ENCODE data around the gene ABCC3. TPM values are rescaled to one million over a fixed set of nuclear protein-coding genes. Genes with fewer than 3 reads are reported as not detected.

ABCC3 gene
- total RNA-seq, 8 experiments from 2014 or later, result 0.27 to 21.6 (median 0.90) TPM; not detected in 1

GRCh38 chr17:50642722-50643656 lies 8.3 kb downstream of the ABCC3 start:
- 59 to 100% (median 81%) methylated on average over 1 to 4 of the region's 10 CpGs; no CpG with 5 or more reads in 2 of the 10 experiments for WGBS, 10 experiments
- in situ Hi-C loops (cut with MboI; ENCODE audit: low pct_unique_long_range_greater_than_20kb in 2 of 9, low sequenced_read_pairs in 9 of 9, unreplicated experiment in 9 of 9), result no loop called here
- Histone ChIP-seq H3K4me1 (replicated peaks in 1 of 2) (peaks cover 5 to 6% of the 10 kb centered on the region in 2 donors), H3K4me3 (no peak overlapping the region), H3K27ac (no peak overlapping the region)
- ATAC-seq (replicated peaks in 6 of 8), result peak in 1 of 8 experiments; percentile 7

DNA sequence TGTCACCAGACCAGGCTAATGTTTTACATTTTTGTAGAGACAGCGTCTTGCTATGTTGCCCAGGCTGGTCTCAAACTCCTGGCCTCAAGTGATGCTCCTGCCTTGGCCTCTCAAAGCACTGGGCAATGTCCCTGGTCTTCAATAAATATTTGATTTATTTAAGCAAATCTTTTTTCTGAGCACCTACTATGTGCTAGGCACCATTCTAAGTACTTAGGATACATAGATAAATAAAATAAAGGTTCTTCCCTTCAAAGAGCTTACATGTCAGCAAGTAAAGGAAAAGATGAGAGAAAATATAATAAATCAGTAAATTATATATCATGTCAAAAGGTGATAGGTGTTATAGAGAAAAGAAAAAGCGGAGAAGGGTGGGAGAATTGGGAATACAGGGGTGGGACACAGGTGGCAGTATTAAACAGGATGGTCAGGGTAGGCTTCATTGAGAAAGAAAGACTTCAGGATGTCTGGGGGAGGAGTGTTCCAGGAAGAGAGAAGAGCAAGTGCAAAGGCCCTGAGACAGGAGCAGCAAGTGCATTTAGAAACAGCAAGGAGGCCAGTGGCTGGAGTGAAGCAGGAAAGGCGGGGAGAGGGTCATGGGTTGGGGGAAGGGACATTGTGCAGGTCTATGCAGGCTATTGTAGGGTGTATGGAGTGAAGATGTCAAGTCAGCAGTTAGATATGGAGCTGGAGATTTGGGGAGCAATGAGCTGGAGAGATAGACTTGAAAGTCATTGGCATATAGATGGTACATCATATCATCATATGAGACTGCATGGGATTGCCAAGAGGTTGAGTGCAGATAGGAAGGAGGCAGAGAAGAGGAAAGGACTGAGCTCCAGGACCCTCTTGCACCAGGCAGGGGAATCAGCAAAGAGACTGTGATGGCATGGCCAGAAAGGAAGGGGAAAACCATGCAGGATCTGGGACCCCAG lies 11.3 kb downstream of the ABCC3 start:
- 68 to 100% (median 83%) methylated on average over 1 to 3 of the region's 3 CpGs; no CpG with 5 or more reads in 2 of the 10 experiments for WGBS, 10 experiments
- in situ Hi-C loops (cut with MboI; ENCODE audit: low pct_unique_long_range_greater_than_20kb in 2 of 9, low sequenced_read_pairs in 9 of 9, unreplicated experiment in 9 of 9), result no loop called here

GRCh38 chr17:50647187-50647586 lies 12.5 kb downstream of the ABCC3 start:
- no peaks in the 10 kb centered on the region for H3K4me1 ChIP-seq (replicated peaks in 1 of 2)
- no peak overlapping the region for H3K27ac ChIP-seq
- H3K4me3 ChIP-seq, result no peak overlapping the region
- in situ Hi-C loops (cut with MboI; ENCODE audit: low pct_unique_long_range_greater_than_20kb in 2 of 9, low sequenced_read_pairs in 9 of 9, unreplicated experiment in 9 of 9), result no loop called here
- WGBS, 10 experiments, result 20 to 100% (median 64%) methylated on average over 1 to 2 of the region's 2 CpGs; no CpG with 5 or more reads in 4 of the 10 experiments
- ATAC-seq (replicated peaks in 6 of 8), result no peak

More for the DNA sequence above, 11.3 kb downstream of the ABCC3 start:
- Histone ChIP-seq H3K4me3 (no peak overlapping the region), H3K27ac (no peak overlapping the region), H3K4me1 (replicated peaks in 1 of 2) (peaks cover 3 to 4% of the 10 kb centered on the region in 2 donors)
- ATAC-seq (replicated peaks in 6 of 8), result no peak

DNA sequence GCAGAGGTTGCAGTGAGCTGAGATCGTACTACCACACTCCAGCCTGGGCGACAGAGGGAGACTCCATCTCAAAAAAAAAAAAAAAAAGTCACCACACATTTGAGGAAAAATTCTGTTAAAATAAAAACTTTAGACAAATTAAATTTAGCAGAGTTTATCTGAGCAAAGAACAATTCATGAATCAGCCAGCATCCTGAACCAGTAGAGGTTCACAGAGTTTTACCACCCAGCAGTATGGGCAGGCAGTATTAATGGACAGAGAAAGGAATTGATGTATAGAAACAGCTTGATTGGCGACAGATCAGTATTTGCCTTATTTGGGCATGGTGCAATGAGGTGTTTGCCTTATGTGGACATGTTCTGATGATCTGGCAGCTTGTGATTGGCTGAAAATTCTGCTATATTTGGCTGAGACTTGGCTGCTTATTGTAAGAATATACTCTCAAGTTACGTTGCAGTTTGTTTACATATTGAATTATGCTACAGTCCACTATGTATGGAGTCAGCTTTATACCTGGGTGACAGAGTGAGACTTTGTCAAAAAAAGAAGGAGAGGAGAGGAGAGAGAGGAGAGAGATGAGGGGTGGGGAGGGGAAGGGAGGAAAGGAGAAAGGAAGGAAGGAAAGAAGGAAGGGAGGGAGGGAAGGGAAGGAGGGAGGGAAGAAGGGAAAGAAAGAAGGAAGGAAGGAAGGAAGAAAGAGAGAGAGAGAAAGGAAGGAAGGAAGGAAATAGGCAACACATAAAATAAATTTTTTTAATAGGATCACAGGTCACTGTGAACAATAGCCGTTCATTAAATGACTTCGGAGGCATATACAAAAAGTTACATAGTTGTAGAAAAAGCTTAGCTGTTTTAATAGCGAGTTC lies 14.6 kb downstream of the ABCC3 start:
- in situ Hi-C loops (cut with MboI; ENCODE audit: low pct_unique_long_range_greater_than_20kb in 2 of 9, low sequenced_read_pairs in 9 of 9, unreplicated experiment in 9 of 9), result no loop called here
- peak in 1 of 8 experiments; percentile 79 for ATAC-seq (replicated peaks in 6 of 8)
- no peak overlapping the region for H3K27ac ChIP-seq
- 67 to 93% (median 79%) methylated on average over 2 to 7 of the region's 7 CpGs; no CpG with 5 or more reads in 2 of the 10 experiments for WGBS, 10 experiments
- H3K4me3 ChIP-seq, result no peak overlapping the region
- no peaks in the 10 kb centered on the region for H3K4me1 ChIP-seq (replicated peaks in 1 of 2)

DNA sequence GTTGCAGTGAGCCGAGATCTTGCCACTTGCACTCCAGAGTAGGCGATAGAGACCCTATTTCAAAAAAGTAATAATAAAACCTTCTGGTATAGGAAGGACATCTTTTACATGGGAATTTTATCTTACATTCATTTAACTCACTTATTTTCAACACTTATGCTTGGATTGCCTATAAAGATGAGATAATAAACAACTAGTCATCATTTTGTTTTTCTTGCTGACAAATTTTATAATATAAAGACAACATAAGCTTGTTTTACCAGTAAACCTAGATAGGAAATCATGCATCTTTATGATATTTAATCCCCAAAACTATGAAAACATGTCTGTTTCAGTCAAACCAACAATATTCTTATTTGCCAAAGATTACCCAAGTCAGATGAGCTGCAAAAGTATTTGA lies 17.0 kb downstream of the ABCC3 start:
- 50 to 100% (median 95%) methylated on average over 1 to 2 of the region's 2 CpGs; no CpG with 5 or more reads in 4 of the 10 experiments for WGBS, 10 experiments
- Histone ChIP-seq H3K4me1 (replicated peaks in 1 of 2) (no peaks in the 10 kb centered on the region), H3K4me3 (no peak overlapping the region), H3K27ac (no peak overlapping the region)
- in situ Hi-C loops (cut with MboI; ENCODE audit: low pct_unique_long_range_greater_than_20kb in 2 of 9, low sequenced_read_pairs in 9 of 9, unreplicated experiment in 9 of 9), result no loop called here
- no peak for ATAC-seq (replicated peaks in 6 of 8)

GRCh38 chr17:50653738-50654137 lies 19.1 kb downstream of the ABCC3 start:
- Histone ChIP-seq H3K27ac (no peak overlapping the region), H3K4me3 (no peak overlapping the region), H3K4me1 (replicated peaks in 1 of 2) (peaks cover 0 to 7% of the 10 kb centered on the region in 2 donors)
- ATAC-seq (replicated peaks in 6 of 8), result no peak
- WGBS, 10 experiments, result 69 to 100% (median 88%) methylated on average over 1 to 3 of the region's 3 CpGs; no CpG with 5 or more reads in 3 of the 10 experiments
- in situ Hi-C loops (cut with MboI; ENCODE audit: low pct_unique_long_range_greater_than_20kb in 2 of 9, low sequenced_read_pairs in 9 of 9, unreplicated experiment in 9 of 9), result no loop called here

DNA sequence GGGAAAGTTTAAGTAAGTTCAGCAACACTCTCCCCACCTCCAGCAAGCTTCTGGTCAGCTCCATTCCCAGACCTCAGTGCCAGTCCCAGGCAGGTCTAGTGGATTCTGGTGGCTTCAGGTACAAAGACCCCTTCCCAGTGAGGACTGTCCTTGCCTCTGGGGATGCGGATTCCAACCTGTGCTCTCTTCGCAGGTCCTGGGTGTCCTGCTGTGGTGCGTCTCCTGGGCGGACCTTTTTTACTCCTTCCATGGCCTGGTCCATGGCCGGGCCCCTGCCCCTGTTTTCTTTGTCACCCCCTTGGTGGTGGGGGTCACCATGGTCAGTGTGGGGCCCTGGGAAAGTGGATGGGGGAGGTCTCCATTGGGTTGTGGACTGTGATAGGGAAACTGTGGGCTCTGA lies 21.8 kb downstream of the ABCC3 start:
- H3K4me3 ChIP-seq, result no peak overlapping the region
- 40 to 100% (median 91%) methylated on average over 1 to 4 of the region's 5 CpGs; no CpG with 5 or more reads in 5 of the 10 experiments for WGBS, 10 experiments
- peaks cover under 1 to 11% of the 10 kb centered on the region in 2 donors for H3K4me1 ChIP-seq (replicated peaks in 1 of 2)
- ATAC-seq (replicated peaks in 6 of 8), result no peak
- no peak overlapping the region for H3K27ac ChIP-seq
- in situ Hi-C loops (cut with MboI; ENCODE audit: low pct_unique_long_range_greater_than_20kb in 2 of 9, low sequenced_read_pairs in 9 of 9, unreplicated experiment in 9 of 9), result no loop called here

- no peak for ATAC-seq (replicated peaks in 6 of 8)
- in situ Hi-C loops (cut with MboI; ENCODE audit: low pct_unique_long_range_greater_than_20kb in 2 of 9, low sequenced_read_pairs in 9 of 9, unreplicated experiment in 9 of 9), result no loop called here
- WGBS, 10 experiments, result 17 to 95% (median 91%) methylated on average over 1 to 3 of the region's 7 CpGs; no CpG with 5 or more reads in 6 of the 10 experiments
- no peak overlapping the region for H3K4me3 ChIP-seq
- peaks cover 5 to 16% of the 10 kb centered on the region in 2 donors for H3K4me1 ChIP-seq (replicated peaks in 1 of 2)
- H3K27ac ChIP-seq, result no peak overlapping the region
Observed at GRCh38 chr17:50657054-50657453, 22.4 kb downstream of the ABCC3 start.

- no peak for ATAC-seq (replicated peaks in 6 of 8)
- H3K4me1 ChIP-seq (replicated peaks in 1 of 2), result peaks cover 5 to 17% of the 10 kb centered on the region in 2 donors
- H3K27ac ChIP-seq, result no peak overlapping the region
- WGBS, 10 experiments, result 60 to 100% (median 83%) methylated on average over 1 to 6 of the region's 7 CpGs; no CpG with 5 or more reads in 3 of the 10 experiments
- in situ Hi-C loops (cut with MboI; ENCODE audit: low pct_unique_long_range_greater_than_20kb in 2 of 9, low sequenced_read_pairs in 9 of 9, unreplicated experiment in 9 of 9), result no loop called here
- H3K4me3 ChIP-seq, result no peak overlapping the region
Observed at GRCh38 chr17:50657627-50658026, 22.9 kb downstream of the ABCC3 start.

DNA sequence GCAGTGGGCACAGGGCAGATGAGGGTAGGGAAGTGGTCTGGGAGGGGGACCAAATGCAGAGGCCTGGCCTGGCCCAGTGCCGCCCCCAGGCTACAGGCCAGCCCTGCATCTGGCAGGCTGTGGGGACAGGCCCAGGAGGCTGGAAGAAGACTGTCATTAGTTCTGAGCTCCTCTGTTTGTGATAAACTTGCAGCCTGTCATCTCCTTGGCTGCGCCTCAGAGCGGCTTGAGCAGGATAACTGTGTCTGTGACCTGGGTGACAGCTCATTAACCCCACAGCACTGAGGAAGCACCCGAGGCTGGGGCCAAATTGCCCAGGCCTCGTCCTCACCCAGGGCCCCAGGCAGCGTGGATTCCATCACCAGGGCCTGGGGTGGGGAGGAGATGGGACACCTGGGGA lies 23.9 kb downstream of the ABCC3 start:
- peak overlapping the region in 1 of 2 donors; percentile 39 for H3K27ac ChIP-seq
- H3K4me1 ChIP-seq (replicated peaks in 1 of 2), result peaks cover 5 to 17% of the 10 kb centered on the region in 2 donors
- no peak overlapping the region for H3K4me3 ChIP-seq
- in situ Hi-C loops (cut with MboI; ENCODE audit: low pct_unique_long_range_greater_than_20kb in 2 of 9, low sequenced_read_pairs in 9 of 9, unreplicated experiment in 9 of 9), result no loop called here
- 56 to 100% (median 60%) methylated on average over 1 to 4 of the region's 6 CpGs; no CpG with 5 or more reads in 7 of the 10 experiments for WGBS, 10 experiments
- peak in 6 of 8 experiments; percentile 8 to 47 (median 25) for ATAC-seq (replicated peaks in 6 of 8)

- in situ Hi-C loops (cut with MboI; ENCODE audit: low pct_unique_long_range_greater_than_20kb in 2 of 9, low sequenced_read_pairs in 9 of 9, unreplicated experiment in 9 of 9), result no loop called here
- Histone ChIP-seq H3K27ac (no peak overlapping the region), H3K4me3 (no peak overlapping the region), H3K4me1 (replicated peaks in 1 of 2) (peaks cover 5 to 17% of the 10 kb centered on the region in 2 donors)
- 40 to 95% (median 76%) methylated on average over 1 to 3 of the region's 10 CpGs; no CpG with 5 or more reads in 5 of the 10 experiments for WGBS, 10 experiments
- ATAC-seq (replicated peaks in 6 of 8), result no peak
Observed at GRCh38 chr17:50659179-50659578, 24.5 kb downstream of the ABCC3 start.
